AG04449 (cell line): ENCODE measurements around the gene TBC1D5.
A peak's percentile ranks its signal among the peaks of the same experiment; 100 is the strongest.
"Not testable (repeated sequence)": the region's sequence is repeated elsewhere in the genome, so short reads cannot be mapped to it uniquely, and the experiment has no call there.

Experiments used
- CTCF ChIA-PET: fragments of 350-600 bp; formaldehyde crosslinking; extraction: SDS; loops from one replicate; lab custom pipeline; 2021; ENCODE audit warnings: antibody characterized with exemption; lab: Yijun Ruan, JAX
- POLR2A ChIA-PET: fragments of 400-600, 350-600 bp; formaldehyde crosslinking; extraction: SDS; loops from one replicate; lab custom pipeline; 2020; ENCODE audit warnings: antibody characterized with exemption, inconsistent platforms; lab: Yijun Ruan, JAX
- DNase-seq: peaks from one replicate; pipeline ENCODE4 v3.0.0-alpha.2; 2010; ENCODE audit warnings: low read depth, low spot score
- H3K4me3 ChIP-seq: 2 replicates; pipeline ENCODE4 v1.5.1; 2011; ENCODE audit warnings: low read depth, mild to moderate bottlenecking, control low read depth, low read length
- CTCF ChIP-seq: IDR thresholded peaks from one replicate; pipeline ENCODE4 v1.5.1; 2011; ENCODE audit warnings: mild to moderate bottlenecking, moderate library complexity, low read length, control low read depth, inconsistent platforms; ENCODE audit not compliant: insufficient read depth; ENCODE audit errors: missing control alignments

The TBC1D5 gene

GRCh38 chr3:17742102-17742879 is at the start of gene TBC1D5:
TBC1D5 (minus strand) TSS chr3:17742631; CDS start chr3:17508570, 234,061 bp downstream.
- peak; percentile 2 for TF ChIP-seq CTCF
- peak; percentile 81 for DNase-seq
- peak within 1 kb of the TSS; percentile 76 for H3K4me3 ChIP-seq
- ChIA-PET CTCF (interaction anchor here (1.6 to 2.3 kb wide), 3 partner anchors 97 to 553 kb away, joined by 3 to 13 read pairs (median 7); no protein-coding TSS in a partner anchor), POLR2A (interaction anchor here (0.7 to 0.9 kb wide), 5 partner anchors 9 to 691 kb away, joined by 3 to 4 read pairs (median 3); no protein-coding TSS in a partner anchor)

GRCh38 chr3:17783426-17783825 is 41.0 kb upstream of the TBC1D5 start:
- DNase-seq = no peak
- ChIA-PET CTCF (no interaction called here), POLR2A (no interaction called here)
- no peak for TF ChIP-seq CTCF
- H3K4me3 ChIP-seq = no peak overlapping the region

- TF ChIP-seq CTCF = no peak
- POLR2A ChIA-PET = no interaction called here
- CTCF ChIA-PET = interaction anchor here (1.3 kb wide), 1 partner anchor 59 kb away, joined by 5 read pairs; no protein-coding TSS in a partner anchor
- no peak overlapping the region for H3K4me3 ChIP-seq
- no peak for DNase-seq
These were observed 40.3 kb upstream of the TBC1D5 start for GRCh38 chr3:17782751-17783150.

- POLR2A ChIA-PET, CTCF ChIA-PET, DNase-seq, H3K4me3 ChIP-seq: not testable (repeated sequence)
These were observed 37.9 kb upstream of the TBC1D5 start for GRCh38 chr3:17780369-17780768.

GRCh38 chr3:17779304-17780250 is 37.1 kb upstream of the TBC1D5 start:
- H3K4me3 ChIP-seq, POLR2A ChIA-PET, DNase-seq, CTCF ChIA-PET: not testable (repeated sequence)

- POLR2A ChIA-PET, CTCF ChIA-PET, DNase-seq, H3K4me3 ChIP-seq: not testable (repeated sequence)
These were observed 34.9 kb upstream of the TBC1D5 start for GRCh38 chr3:17777326-17777725.

GRCh38 chr3:17775073-17775472 is 32.6 kb upstream of the TBC1D5 start:
- no peak overlapping the region for H3K4me3 ChIP-seq
- CTCF ChIA-PET = interaction anchor here (1.3 kb wide), 1 partner anchor 66 kb away, joined by 4 read pairs; no protein-coding TSS in a partner anchor

GRCh38 chr3:17774180-17774910 is 31.9 kb upstream of the TBC1D5 start:
- CTCF ChIA-PET = interaction anchor here (1.3 kb wide), 1 partner anchor 67 kb away, joined by 4 read pairs; no protein-coding TSS in a partner anchor
- H3K4me3 ChIP-seq, DNase-seq, POLR2A ChIA-PET: not testable (repeated sequence)

More at GRCh38 chr3:17775073-17775472, 32.6 kb upstream of the TBC1D5 start:
- no peak for DNase-seq
- POLR2A ChIA-PET = no interaction called here
- TF ChIP-seq CTCF = no peak
